ENCODE data around the gene GAS7. TPM values are rescaled to one million over a fixed set of nuclear protein-coding genes. Genes with fewer than 3 reads are reported as not detected.

Gene GAS7
- total RNA-seq, 2 donors from 2014 or later = 10.3 to 144 TPM

DNA sequence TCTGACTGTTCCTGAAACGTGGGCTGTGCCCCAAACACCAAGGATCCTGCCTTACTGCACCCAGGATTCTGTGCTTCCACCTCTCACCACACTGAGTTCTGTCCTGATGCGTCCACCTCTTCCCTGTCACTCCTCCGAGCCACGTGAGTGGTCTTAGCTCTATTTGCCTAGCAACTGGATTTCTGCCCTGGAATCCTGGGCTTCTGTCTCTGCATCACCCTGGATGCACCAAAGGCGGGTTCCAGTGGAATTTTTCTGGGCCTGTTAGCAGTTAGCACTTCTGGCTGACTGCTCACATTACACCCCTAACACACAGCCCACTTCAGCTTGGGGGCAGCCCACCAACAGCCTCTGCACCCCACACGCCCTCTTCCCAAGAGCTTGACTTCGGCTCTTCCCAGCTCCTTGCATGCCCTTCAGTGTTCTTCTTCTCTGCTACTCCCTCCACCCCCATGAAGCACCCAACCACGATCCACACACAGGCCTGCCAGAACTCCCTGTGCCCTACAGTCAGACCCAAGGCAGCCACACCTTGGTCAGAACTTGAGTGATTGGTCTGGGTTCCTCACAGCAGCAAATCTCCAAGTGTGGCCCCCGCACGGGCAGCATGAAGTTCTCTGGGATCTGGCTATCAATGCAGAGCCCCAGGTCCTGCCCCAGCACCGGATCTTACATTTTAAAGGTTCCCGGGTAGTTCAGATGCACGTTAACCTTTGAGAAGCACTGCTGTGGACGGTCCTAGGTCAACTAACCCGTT, 163.5 kb downstream of the GAS7 start:
- no peaks in the 10 kb centered on the region for H3K4me1 ChIP-seq (replicated peaks)
- no peak for DNase-seq (ENCODE audit: low spot score)
- no peaks in the 10 kb centered on the region for H3K36me3 ChIP-seq
- TF ChIP-seq, protein P1, sequence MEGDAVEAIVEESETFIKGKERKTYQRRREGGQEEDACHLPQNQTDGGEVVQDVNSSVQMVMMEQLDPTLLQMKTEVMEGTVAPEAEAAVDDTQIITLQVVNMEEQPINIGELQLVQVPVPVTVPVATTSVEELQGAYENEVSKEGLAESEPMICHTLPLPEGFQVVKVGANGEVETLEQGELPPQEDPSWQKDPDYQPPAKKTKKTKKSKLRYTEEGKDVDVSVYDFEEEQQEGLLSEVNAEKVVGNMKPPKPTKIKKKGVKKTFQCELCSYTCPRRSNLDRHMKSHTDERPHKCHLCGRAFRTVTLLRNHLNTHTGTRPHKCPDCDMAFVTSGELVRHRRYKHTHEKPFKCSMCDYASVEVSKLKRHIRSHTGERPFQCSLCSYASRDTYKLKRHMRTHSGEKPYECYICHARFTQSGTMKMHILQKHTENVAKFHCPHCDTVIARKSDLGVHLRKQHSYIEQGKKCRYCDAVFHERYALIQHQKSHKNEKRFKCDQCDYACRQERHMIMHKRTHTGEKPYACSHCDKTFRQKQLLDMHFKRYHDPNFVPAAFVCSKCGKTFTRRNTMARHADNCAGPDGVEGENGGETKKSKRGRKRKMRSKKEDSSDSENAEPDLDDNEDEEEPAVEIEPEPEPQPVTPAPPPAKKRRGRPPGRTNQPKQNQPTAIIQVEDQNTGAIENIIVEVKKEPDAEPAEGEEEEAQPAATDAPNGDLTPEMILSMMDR (IDR thresholded peaks at IDR 0.05) = no peak
- TF ChIP-seq POLR2AphosphoS5 (IDR thresholded peaks at IDR 0.05) (no peak), POLR2A (IDR thresholded peaks at IDR 0.05) (no peak)
- H3K27ac ChIP-seq = no peak overlapping the region
- no peaks in the 10 kb centered on the region for H3K9me3 ChIP-seq
- intact Hi-C loops (cut with DNase I) = no loop called here
- H3K27me3 ChIP-seq (replicated peaks; ENCODE audit: insufficient read depth) = no peaks in the 10 kb centered on the region
- WGBS = 92% methylated on average over 15 of the region's 15 CpGs
- H3K4me3 ChIP-seq = no peak overlapping the region

DNA sequence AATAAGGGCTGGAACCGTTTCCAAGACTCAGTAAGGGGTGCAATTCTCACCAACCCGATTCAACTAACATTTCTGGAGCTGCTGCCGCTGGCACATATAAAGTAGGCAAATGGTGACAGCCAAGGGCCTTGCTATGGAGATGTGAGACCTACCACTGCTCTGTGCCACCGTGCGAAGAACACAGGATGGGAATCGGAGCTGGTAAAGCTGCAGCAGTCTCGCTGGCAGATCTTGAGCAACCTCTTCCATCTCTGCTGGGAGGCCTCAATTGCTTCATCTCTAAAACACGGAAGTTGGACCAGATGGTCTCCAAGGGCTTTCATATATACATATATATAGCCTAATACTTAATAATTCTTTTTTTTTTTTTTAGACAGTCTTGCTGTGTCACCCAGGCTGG, 164.4 kb downstream of the GAS7 start:
- H3K36me3 ChIP-seq = no peaks in the 10 kb centered on the region
- no peak overlapping the region for H3K27ac ChIP-seq
- WGBS = 88% methylated on average over 8 of the region's 8 CpGs
- no peaks in the 10 kb centered on the region for H3K4me1 ChIP-seq (replicated peaks)
- H3K27me3 ChIP-seq (replicated peaks; ENCODE audit: insufficient read depth) = no peaks in the 10 kb centered on the region
- DNase-seq (ENCODE audit: low spot score) = no peak
- intact Hi-C loops (cut with DNase I) = no loop called here
- TF ChIP-seq, protein P1 (IDR thresholded peaks at IDR 0.05) = no peak
- TF ChIP-seq POLR2A (IDR thresholded peaks at IDR 0.05) (no peak), POLR2AphosphoS5 (IDR thresholded peaks at IDR 0.05) (no peak)
- no peaks in the 10 kb centered on the region for H3K9me3 ChIP-seq
- no peak overlapping the region for H3K4me3 ChIP-seq

GRCh38 chr17:10033449-10033848, 165.0 kb downstream of the GAS7 start:
- Histone ChIP-seq H3K4me1 (replicated peaks) (no peaks in the 10 kb centered on the region), H3K27me3 (replicated peaks; ENCODE audit: insufficient read depth) (no peaks in the 10 kb centered on the region), H3K4me3 (no peak overlapping the region), H3K27ac (no peak overlapping the region), H3K9me3 (no peaks in the 10 kb centered on the region), H3K36me3 (no peaks in the 10 kb centered on the region)
- intact Hi-C loops (cut with DNase I) = no loop called here
- WGBS = 82% methylated on average over 10 of the region's 10 CpGs
- no peak for DNase-seq (ENCODE audit: low spot score)
- TF ChIP-seq, protein P1 (IDR thresholded peaks at IDR 0.05) = no peak
- TF ChIP-seq POLR2AphosphoS5 (IDR thresholded peaks at IDR 0.05) = no peak

- WGBS = 49% methylated on average over 6 of the region's 6 CpGs
- Histone ChIP-seq H3K4me1 (replicated peaks) (no peaks in the 10 kb centered on the region), H3K27me3 (replicated peaks; ENCODE audit: insufficient read depth) (no peaks in the 10 kb centered on the region)
These were observed 166.1 kb downstream of the GAS7 start for GRCh38 chr17:10032118-10032852.

More at GRCh38 chr17:10032118-10032852, 166.1 kb downstream of the GAS7 start:
- intact Hi-C loops (cut with DNase I) = no loop called here
- Histone ChIP-seq H3K36me3 (no peaks in the 10 kb centered on the region), H3K27ac (no peak overlapping the region), H3K9me3 (no peaks in the 10 kb centered on the region), H3K4me3 (no peak overlapping the region)
- no peak for DNase-seq (ENCODE audit: low spot score)
- no peak for TF ChIP-seq POLR2A (IDR thresholded peaks at IDR 0.05)
- no peak for TF ChIP-seq POLR2AphosphoS5 (IDR thresholded peaks at IDR 0.05)
- TF ChIP-seq, protein P1 (IDR thresholded peaks at IDR 0.05) = no peak

Measured in prostate gland (tissue), 2 donors.